Measurements from ENCODE around the gene CYP1B1.
A peak's percentile ranks its signal among the peaks of the same experiment; 100 is the strongest.
"Not testable (repeated sequence)": the region's sequence is repeated elsewhere in the genome, so short reads cannot be mapped to it uniquely, and the experiment has no call there.

The CYP1B1 gene

GRCh38 chr2:38037757-38038621 is 38.0 kb downstream of the CYP1B1 start:
- peak in 24 of 56 donors; percentile 5 to 49 (median 31) for DNase-seq

- DNase-seq = no peak
Measured at GRCh38 chr2:38037325-38037724, 38.6 kb downstream of the CYP1B1 start.

- no peak for DNase-seq
Measured at GRCh38 chr2:38035968-38036367, 40.0 kb downstream of the CYP1B1 start.

GRCh38 chr2:38033646-38034045 is 42.3 kb downstream of the CYP1B1 start:
- DNase-seq = no peak

- no peak for DNase-seq
Measured at GRCh38 chr2:38032946-38033345, 43.0 kb downstream of the CYP1B1 start.

- DNase-seq = no peak
Measured at GRCh38 chr2:38030635-38031355, 45.2 kb downstream of the CYP1B1 start.

- no peak for DNase-seq
Measured at GRCh38 chr2:38029512-38029911, 46.4 kb downstream of the CYP1B1 start.

GRCh38 chr2:38028829-38029228 is 47.1 kb downstream of the CYP1B1 start:
- DNase-seq = no peak

- no peak for DNase-seq
Measured at GRCh38 chr2:38026846-38027245, 49.1 kb downstream of the CYP1B1 start.

- no peak for DNase-seq
Measured at GRCh38 chr2:38021589-38021988, 54.4 kb downstream of the CYP1B1 start.

- not testable (repeated sequence) for DNase-seq
Measured at GRCh38 chr2:38020359-38021069, 55.4 kb downstream of the CYP1B1 start.

GRCh38 chr2:38017836-38018235 is 58.1 kb downstream of the CYP1B1 start:
- no peak for DNase-seq

Data from nucleus accumbens (tissue), 56 donors.